Measurements from ENCODE around the gene TMEM273.

- no peak for TF ChIP-seq CTCF (IDR thresholded peaks at IDR 0.05)
- no peak for TF ChIP-seq POLR2A (IDR thresholded peaks at IDR 0.05)
Observed at GRCh38 chr10:49179699-49180443, 8.3 kb downstream of the TMEM273 start.
